PFSK-1 (cell line): ENCODE results near the gene TULP3.

Experiments
- POLR2AphosphoS5 ChIP-seq: IDR thresholded peaks from 2 replicates; pipeline ENCODE4 v1.6.1; 2012; ENCODE audit warnings: low read depth, mild to moderate bottlenecking, control low read depth, low read length, moderate library complexity
- SIN3A ChIP-seq: IDR thresholded peaks from 2 replicates; pipeline ENCODE4 v1.6.1; 2012; ENCODE audit warnings: mild to moderate bottlenecking, low read length, moderate library complexity, borderline replicate concordance; ENCODE audit not compliant: insufficient read depth
- TAF1 ChIP-seq: IDR thresholded peaks from 2 replicates; pipeline ENCODE4 v1.6.1; 2012; ENCODE audit warnings: low read length, control low read depth, borderline replicate concordance; ENCODE audit not compliant: insufficient read depth
- TF ChIP-seq, protein P1 (sequence below), 2 experiments: IDR thresholded peaks; 2 replicates each; pipeline versions ENCODE4 v1.6.1 to v1.8.0; 2011 to 2012; ENCODE audit warnings: low read depth in 2 of 2, low read length in 2 of 2, control low read depth in 1 of 2, inconsistent platforms in 1 of 2, mild to moderate bottlenecking in 1 of 2, moderate library complexity in 1 of 2; ENCODE audit not compliant: insufficient read depth in 1 of 2

DNA sequence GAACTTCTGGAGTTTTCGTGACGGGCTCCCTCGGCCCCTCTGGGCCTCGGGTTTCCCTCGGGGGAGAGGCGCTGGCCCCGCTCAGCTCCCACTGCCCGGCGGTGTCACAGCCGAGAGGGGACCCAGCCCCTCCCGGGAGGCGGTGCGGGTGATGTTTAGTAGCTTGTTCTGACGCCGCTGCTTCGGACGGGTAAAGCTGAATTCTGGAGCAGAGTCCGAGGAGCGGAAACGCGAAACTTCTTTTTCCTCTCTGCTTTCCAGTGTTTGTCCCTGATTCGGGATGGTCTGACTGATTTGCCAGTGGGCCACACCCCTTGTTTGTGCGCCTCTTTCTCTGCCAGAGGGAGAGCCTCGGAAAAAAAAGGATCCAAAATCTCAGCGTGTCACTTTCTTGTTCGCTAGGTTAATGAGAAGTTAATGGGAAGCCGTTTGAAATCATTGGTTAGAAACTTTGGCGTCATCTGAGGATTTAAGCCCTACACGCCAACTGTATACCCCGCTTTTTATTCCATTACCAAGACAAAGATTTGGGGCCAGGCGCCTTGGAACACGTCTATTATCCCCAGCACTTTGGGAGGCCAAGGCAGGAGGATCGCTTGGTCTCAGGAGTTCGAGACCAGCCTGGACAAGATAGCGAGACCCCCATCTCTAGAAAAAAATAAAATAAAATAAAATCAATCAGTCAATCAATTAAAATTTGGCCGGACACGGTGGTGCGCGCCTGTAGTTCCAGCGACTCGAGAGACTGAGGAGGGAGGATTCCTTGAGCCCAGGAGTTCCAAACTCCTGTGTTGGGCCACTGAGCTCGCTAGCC is 756 bp downstream of the TULP3 start:
- TF ChIP-seq POLR2AphosphoS5 (no peak), TAF1 (no peak), SIN3A (no peak)
- TF ChIP-seq, protein P1, sequence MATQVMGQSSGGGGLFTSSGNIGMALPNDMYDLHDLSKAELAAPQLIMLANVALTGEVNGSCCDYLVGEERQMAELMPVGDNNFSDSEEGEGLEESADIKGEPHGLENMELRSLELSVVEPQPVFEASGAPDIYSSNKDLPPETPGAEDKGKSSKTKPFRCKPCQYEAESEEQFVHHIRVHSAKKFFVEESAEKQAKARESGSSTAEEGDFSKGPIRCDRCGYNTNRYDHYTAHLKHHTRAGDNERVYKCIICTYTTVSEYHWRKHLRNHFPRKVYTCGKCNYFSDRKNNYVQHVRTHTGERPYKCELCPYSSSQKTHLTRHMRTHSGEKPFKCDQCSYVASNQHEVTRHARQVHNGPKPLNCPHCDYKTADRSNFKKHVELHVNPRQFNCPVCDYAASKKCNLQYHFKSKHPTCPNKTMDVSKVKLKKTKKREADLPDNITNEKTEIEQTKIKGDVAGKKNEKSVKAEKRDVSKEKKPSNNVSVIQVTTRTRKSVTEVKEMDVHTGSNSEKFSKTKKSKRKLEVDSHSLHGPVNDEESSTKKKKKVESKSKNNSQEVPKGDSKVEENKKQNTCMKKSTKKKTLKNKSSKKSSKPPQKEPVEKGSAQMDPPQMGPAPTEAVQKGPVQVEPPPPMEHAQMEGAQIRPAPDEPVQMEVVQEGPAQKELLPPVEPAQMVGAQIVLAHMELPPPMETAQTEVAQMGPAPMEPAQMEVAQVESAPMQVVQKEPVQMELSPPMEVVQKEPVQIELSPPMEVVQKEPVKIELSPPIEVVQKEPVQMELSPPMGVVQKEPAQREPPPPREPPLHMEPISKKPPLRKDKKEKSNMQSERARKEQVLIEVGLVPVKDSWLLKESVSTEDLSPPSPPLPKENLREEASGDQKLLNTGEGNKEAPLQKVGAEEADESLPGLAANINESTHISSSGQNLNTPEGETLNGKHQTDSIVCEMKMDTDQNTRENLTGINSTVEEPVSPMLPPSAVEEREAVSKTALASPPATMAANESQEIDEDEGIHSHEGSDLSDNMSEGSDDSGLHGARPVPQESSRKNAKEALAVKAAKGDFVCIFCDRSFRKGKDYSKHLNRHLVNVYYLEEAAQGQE (IDR thresholded peaks at IDR 0.05; ENCODE audit: insufficient read depth in 1 of 2, low read depth in 2 of 2, low read length in 2 of 2) = no peak
